Stimulated activated CD4-positive, alpha-beta T cell treated with anti-CD3 and anti-CD28 coated beads, Interleukin-4, amount 100 ng/mL, for 48 hours (primary cell): ENCODE data around the gene EPS8L3.
"Not testable (repeated sequence)": the region's sequence is repeated elsewhere in the genome, so short reads cannot be mapped to it uniquely, and the experiment has no call there.

ENCODE experiments used
- DNase-seq, 2 donors: peaks; one replicate each; pipeline ENCODE4 v3.0.0-alpha.2; 2020; ENCODE audit warnings: low read depth in 2 of 2

EPS8L3 gene

GRCh38 chr1:109711593-109712320 is 52.0 kb downstream of the EPS8L3 start, which contains the start of gene GSTM5:
TSS of gene GSTM5 (plus strand) at chr1:109712251. CDS start at chr1:109712313, 62 bp downstream.
- not testable (repeated sequence) for DNase-seq

- DNase-seq = not testable (repeated sequence)
These were observed 53.9 kb downstream of the EPS8L3 start for GRCh38 chr1:109709822-109710221.

- not testable (repeated sequence) for DNase-seq
These were observed 54.8 kb downstream of the EPS8L3 start for GRCh38 chr1:109708949-109709348.

GRCh38 chr1:109705411-109705810 is 58.3 kb downstream of the EPS8L3 start:
- no peak for DNase-seq

GRCh38 chr1:109704173-109704572 is 59.5 kb downstream of the EPS8L3 start:
- DNase-seq = no peak

- not testable (repeated sequence) for DNase-seq
These were observed 60.8 kb downstream of the EPS8L3 start for GRCh38 chr1:109702940-109703339.
